A673 (cell line): ENCODE results near the gene ACY1. TPM values are rescaled to one million over a fixed set of nuclear protein-coding genes. Genes with fewer than 3 reads are reported as not detected.

Experiments used
- BruUV-seq: library from RNA; stranded (reverse); fragments of 400-500 nt; replicated peaks from 2 replicates; lab custom pipeline; 2021; lab: Mats Ljungman, UMichigan
- CTCF ChIA-PET: fragments of 300-600 bp; sonication (Branson Sonifier 250); formaldehyde crosslinking; loops from one replicate; lab custom pipeline; 2022; ENCODE audit warnings: antibody characterized with exemption; lab: Charles Lee
- POLR2A ChIA-PET: fragments of 300-600 bp; sonication (Branson Sonifier 250); formaldehyde crosslinking; loops from one replicate; lab custom pipeline; 2022; ENCODE audit warnings: antibody characterized with exemption; ENCODE audit not compliant: low non-redundant PET; lab: Charles Lee
- DNase-seq: peaks from one replicate; pipeline ENCODE4 v3.0.0-alpha.2; 2015; ENCODE audit warnings: low spot score
- H3K27ac ChIP-seq: fragments of 200-600 bp; sonication (generic); 2 replicates; pipeline ENCODE4 v1.5.1; 2016; ENCODE audit warnings: mixed run types, low read depth, mild to moderate bottlenecking, mixed read lengths, antibody characterized with exemption, low read length; ENCODE audit not compliant: poor library complexity, severe bottlenecking
- H3K27me3 ChIP-seq: fragments of 200-600 bp; sonication (generic); replicated peaks from 2 replicates; pipeline ENCODE4 v1.6.1; 2017; ENCODE audit warnings: mixed run types, low read depth, mild to moderate bottlenecking, mixed read lengths, antibody characterized with exemption, low read length; ENCODE audit not compliant: insufficient read depth, poor library complexity
- H3K36me3 ChIP-seq: fragments of 200-600 bp; sonication (generic); 2 replicates; pipeline ENCODE4 v1.6.1; 2016; ENCODE audit warnings: mixed run types, mild to moderate bottlenecking, mixed read lengths, antibody characterized with exemption, low read length; ENCODE audit not compliant: insufficient read depth, poor library complexity, severe bottlenecking
- H3K4me1 ChIP-seq: fragments of 200-600 bp; sonication (generic); 2 replicates; pipeline ENCODE4 v1.6.1; 2017; ENCODE audit warnings: mixed run types, mild to moderate bottlenecking, mixed read lengths, antibody characterized with exemption, low read length; ENCODE audit not compliant: insufficient read depth, poor library complexity, severe bottlenecking
- H3K4me3 ChIP-seq: fragments of 200-600 bp; sonication (generic); 2 replicates; pipeline ENCODE4 v1.5.1; 2016; ENCODE audit warnings: low read depth, mixed run types, mild to moderate bottlenecking, mixed read lengths, low read length; ENCODE audit not compliant: poor library complexity, severe bottlenecking
- H3K9me3 ChIP-seq: fragments of 200-600 bp; sonication (generic); 2 replicates; pipeline ENCODE4 v1.6.1; 2016; ENCODE audit warnings: mixed run types, low read depth, mild to moderate bottlenecking, mixed read lengths, antibody characterized with exemption, low read length; ENCODE audit not compliant: poor library complexity, severe bottlenecking
- CTCF ChIP-seq: fragments of 300-800, 200-600 bp; sonication (generic); conservative IDR thresholded peaks from 2 replicates; pipeline ENCODE4 v1.5.1; 2017; ENCODE audit warnings: low read depth, mild to moderate bottlenecking, antibody characterized with exemption, low read length, moderate library complexity, mixed read lengths
- EZH2 ChIP-seq: fragments of 200-600 bp; sonication (generic); IDR thresholded peaks from 2 replicates; pipeline ENCODE4 v1.6.1; 2017; ENCODE audit warnings: borderline replicate concordance, low read depth, mild to moderate bottlenecking, mixed read lengths, antibody characterized with exemption, low read length; ENCODE audit not compliant: poor library complexity, severe bottlenecking
- intact Hi-C: fragments of 100-400 bp; cut with micrococcal nuclease; formaldehyde crosslinking; loops from one replicate; pipeline ENCODE4 v1.10.0; 2022; ENCODE audit not compliant: unreplicated experiment
- total RNA-seq: library from RNA; stranded (reverse); gene quantifications from 2 replicates; pipeline ENCODE4 v1.2.3, GENCODE V29; 2021

The ACY1 gene
- total RNA-seq, 1 experiment from 2014 or later: 6.4 TPM

DNA sequence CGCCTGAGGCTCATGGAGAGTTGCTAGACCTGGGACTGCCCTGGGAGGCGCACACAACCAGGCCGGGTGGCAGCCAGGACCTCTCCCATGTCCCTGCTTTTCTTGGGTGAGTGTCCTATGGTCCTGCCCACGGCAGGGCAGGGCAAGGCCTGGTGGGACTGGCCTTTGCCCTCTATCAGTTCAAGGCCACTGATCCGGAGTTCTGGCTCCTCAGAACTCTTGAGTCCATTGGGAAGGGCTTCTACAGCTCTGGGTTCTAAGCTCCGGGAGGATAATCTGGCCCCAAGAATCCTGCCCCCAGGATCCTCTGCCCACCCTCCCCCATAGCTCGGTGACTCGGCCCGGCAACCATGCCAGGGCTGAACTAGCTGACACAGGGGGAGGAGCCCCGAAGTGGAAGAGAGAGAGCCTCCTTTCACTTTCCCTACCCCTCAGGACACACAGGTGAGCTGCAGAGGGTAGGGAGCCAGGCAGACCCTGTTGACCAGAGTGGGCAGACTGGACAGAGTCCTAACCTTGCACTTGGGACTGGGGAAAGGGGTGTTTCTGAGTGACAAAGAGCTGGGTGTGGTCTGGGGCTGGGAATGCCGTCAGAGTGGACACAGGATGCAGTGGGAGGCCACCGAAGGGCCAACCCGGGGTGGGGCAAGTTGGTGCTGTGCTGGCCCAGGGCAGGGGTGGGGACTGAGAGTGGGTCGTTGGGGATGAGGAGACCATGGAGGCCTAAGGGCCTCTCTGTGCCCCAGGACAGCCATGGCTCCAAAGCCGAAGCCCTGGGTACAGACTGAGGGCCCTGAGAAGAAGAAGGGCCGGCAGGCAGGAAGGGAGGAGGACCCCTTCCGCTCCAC lies 40.5 kb upstream of the ACY1 start:
- H3K9me3 ChIP-seq: no peaks in the 10 kb centered on the region
- CTCF ChIA-PET: no interaction called here
- no TSS peak for BruUV-seq
- no peak for DNase-seq
- peak overlapping the region; percentile 74 for H3K27ac ChIP-seq
- intact Hi-C loops: loop anchor here (2.0 kb wide), 1 partner anchor 32 kb away; the partner anchor contains the start of genes ABHD14A and ABHD14B
- H3K4me3 ChIP-seq: peak overlapping the region; percentile 70
- no peaks in the 10 kb centered on the region for H3K27me3 ChIP-seq
- TF ChIP-seq CTCF (no peak), EZH2 (no peak)
- POLR2A ChIA-PET: no interaction called here
- no peaks in the 10 kb centered on the region for H3K36me3 ChIP-seq
- peaks cover 6% of the 10 kb centered on the region for H3K4me1 ChIP-seq

DNA sequence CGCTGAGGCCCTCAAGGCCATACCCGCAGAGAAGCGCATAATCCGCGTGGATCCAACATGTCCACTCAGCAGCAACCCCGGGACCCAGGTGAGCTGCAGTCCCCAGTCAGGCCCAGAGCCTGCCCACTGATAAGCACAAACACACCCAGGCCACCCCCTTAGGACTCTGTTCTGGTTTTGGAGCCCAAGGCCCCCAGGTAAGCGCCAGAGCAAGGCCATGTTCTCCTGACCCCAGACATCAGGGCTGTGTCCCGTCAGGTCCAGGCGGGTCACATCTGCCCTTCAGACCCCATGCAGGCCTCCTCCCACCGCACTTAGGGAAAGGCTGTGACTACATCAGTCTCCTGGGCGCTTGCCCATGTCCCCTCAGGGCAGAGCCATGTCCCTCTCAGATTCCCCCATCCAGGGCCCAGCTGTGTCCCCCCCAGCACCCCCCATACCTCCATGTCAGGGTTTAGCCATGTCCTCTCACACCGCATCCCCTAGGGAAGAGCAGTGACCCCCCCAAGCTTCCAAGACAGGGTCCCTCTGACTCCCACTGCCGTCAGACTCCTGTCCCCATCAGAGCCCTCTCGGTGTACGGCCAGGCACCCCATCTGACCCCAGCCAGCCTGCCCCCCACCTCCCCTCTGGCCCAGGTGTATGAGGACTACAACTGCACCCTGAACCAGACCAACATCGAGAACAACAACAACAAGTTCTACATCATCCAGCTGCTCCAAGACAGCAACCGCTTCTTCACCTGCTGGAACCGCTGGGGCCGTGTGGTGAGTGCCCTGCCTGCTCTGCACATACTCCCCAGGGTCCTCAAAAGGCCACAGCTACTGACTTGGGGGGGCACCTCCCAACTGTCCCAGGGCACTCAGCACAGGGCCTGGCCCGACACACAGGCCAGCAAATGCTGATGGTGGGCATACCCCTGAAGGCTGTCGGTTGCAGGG lies 39.6 kb upstream of the ACY1 start:
- H3K9me3 ChIP-seq: no peaks in the 10 kb centered on the region
- no peak overlapping the region for H3K27ac ChIP-seq
- no peaks in the 10 kb centered on the region for H3K36me3 ChIP-seq
- no peak overlapping the region for H3K4me3 ChIP-seq
- POLR2A ChIA-PET: no interaction called here
- CTCF ChIA-PET: no interaction called here
- intact Hi-C loops: loop anchor here (2.0 kb wide), 1 partner anchor 31 kb away; the partner anchor contains the start of genes ABHD14A and ABHD14B
- BruUV-seq: no TSS peak
- DNase-seq: no peak
- no peaks in the 10 kb centered on the region for H3K27me3 ChIP-seq
- peaks cover 6% of the 10 kb centered on the region for H3K4me1 ChIP-seq
- no peak for TF ChIP-seq CTCF
- no peak for TF ChIP-seq EZH2

GRCh38 chr3:51944451-51945021 lies 38.8 kb upstream of the ACY1 start:
- H3K36me3 ChIP-seq: no peaks in the 10 kb centered on the region
- no peaks in the 10 kb centered on the region for H3K9me3 ChIP-seq
- BruUV-seq: no TSS peak
- POLR2A ChIA-PET: no interaction called here
- no peak for DNase-seq
- intact Hi-C loops: no loop called here
- H3K4me3 ChIP-seq: no peak overlapping the region
- CTCF ChIA-PET: no interaction called here
- H3K27ac ChIP-seq: no peak overlapping the region
- H3K27me3 ChIP-seq: no peaks in the 10 kb centered on the region
- peaks cover 6% of the 10 kb centered on the region for H3K4me1 ChIP-seq
- TF ChIP-seq CTCF (no peak), EZH2 (no peak)
